MM.1S (cell line): ENCODE results near the gene DCUN1D3.

Experiments
- CTCF ChIP-seq: fragments of 300-600 bp; sonication (generic); IDR thresholded peaks from 2 replicates; pipeline ENCODE4 v1.5.1; 2016; ENCODE audit warnings: antibody characterized with exemption, low read length, mixed read lengths
- EZH2 ChIP-seq: fragments of 300-600 bp; sonication (generic); optimal IDR thresholded peaks from 2 replicates; pipeline ENCODE3; 2017; ENCODE audit warnings: low read depth, mild to moderate bottlenecking, antibody characterized with exemption, low read length, mixed read lengths
- EZH2phosphoT487 ChIP-seq: fragments of 300-600 bp; sonication (generic); IDR thresholded peaks from 2 replicates; pipeline ENCODE4 v1.6.1; 2018; ENCODE audit warnings: antibody characterized with exemption, low read length

GRCh38 chr16:20920799-20921198, 20.6 kb upstream of the DCUN1D3 start:
- TF ChIP-seq CTCF (no peak), EZH2phosphoT487 (no peak), EZH2 (no peak)
